ENCODE data around the gene NAALADL2. TPM values are rescaled to one million over a fixed set of nuclear protein-coding genes. Genes with fewer than 3 reads are reported as not detected.

The NAALADL2 gene
- total and polyA plus RNA-seq, 2 of the 4 experiments (the other 2 are of a cell fraction), result 3.8 to 19.2 TPM

GRCh38 chr3:175107231-175107630 lies 248.1 kb downstream of the NAALADL2 start:
- BruUV-seq (replicated peaks), result no TSS peak
- POLR2A ChIA-PET (ENCODE audit: unreplicated experiment), result interaction anchor here (1.0 kb wide), 1 partner anchor 32 kb away, joined by 4 read pairs; no protein-coding TSS in a partner anchor
- CTCF ChIA-PET, result no interaction called here
- H2AK5ac ChIP-seq (ENCODE audit: low read depth, low read length), result no peak overlapping the region
- H3K23ac ChIP-seq (ENCODE audit: low read depth, low read length), result no peak overlapping the region
- H3K27me3 ChIP-seq (ENCODE audit: control insufficient read depth, insufficient read depth, low read length), result no peaks in the 10 kb centered on the region
- H3K79me1 ChIP-seq (ENCODE audit: low read depth in 1 of 2, low read length in 2 of 2), result no peaks in the 10 kb centered on the region
- no peaks in the 10 kb centered on the region for H4K20me1 ChIP-seq (ENCODE audit: insufficient read depth, low read length)
- H2AFZ ChIP-seq (replicated peaks; ENCODE audit: low read length, poor library complexity), result no peak overlapping the region
- WGBS, 2 experiments (ENCODE audit: extremely low coverage in 2 of 2, insufficient read length in 1 of 2), result no CpG with 5 or more reads among the region's 2 CpGs
- peak overlapping the region in 1 of 2 experiments; percentile 30; a peak in 1 of 4 replicates for H4K8ac ChIP-seq (ENCODE audit: low read depth in 2 of 2, low read length in 2 of 2)
- intact Hi-C loops (cut with micrococcal nuclease) (no loop called here), in situ Hi-C loops (cut with MboI; ENCODE audit: low sequenced_read_pairs) (no loop called here), dilution Hi-C loops (cut with HindIII; ENCODE audit: low sequenced_read_pairs, unreplicated experiment) (no loop called here)
- H3K4me2 ChIP-seq (ENCODE audit: low read depth, low read length), result no peak overlapping the region
- H3K14ac ChIP-seq (replicated peaks; ENCODE audit: low read depth, low read length), result 0 out of 2 replicates have a peak overlapping the region, but pooled peaks have one; percentile 9
- TF ChIP-seq RCOR1 (IDR thresholded peaks at IDR 0.05; ENCODE audit: insufficient replicate concordance, low read length) (no peak), NFE2L2 (IDR thresholded peaks at IDR 0.05; ENCODE audit: low read depth, low read length) (no peak), SMC3 (IDR thresholded peaks at IDR 0.05; ENCODE audit: low read depth, low read length) (no peak), POLR2A (IDR thresholded peaks at IDR 0.05; ENCODE audit: low read depth, low read length) (no peak), BHLHE40 (IDR thresholded peaks at IDR 0.05; ENCODE audit: low read depth, low read length) (no peak), RFX5 (IDR thresholded peaks at IDR 0.05; ENCODE audit: low read depth, low read length) (no peak), CTCF (conservative IDR thresholded peaks at IDR 0.05; ENCODE audit: low read depth, low read length) (no peak), CEBPB (IDR thresholded peaks at IDR 0.05; ENCODE audit: low read depth, low read length) (no peak), MAZ (IDR thresholded peaks at IDR 0.05; ENCODE audit: borderline replicate concordance, low read depth, low read length) (no peak), MXI1 (IDR thresholded peaks at IDR 0.05; ENCODE audit: borderline replicate concordance, low read depth, low read length) (no peak)
- H3K4ac ChIP-seq (ENCODE audit: low read depth, low read length), result no peak overlapping the region
- no peak overlapping the region for H3K4me3 ChIP-seq (ENCODE audit: insufficient read depth, low read depth, low read length)
- H2AK9ac ChIP-seq (replicated peaks; ENCODE audit: low read depth, low read length, poor library complexity), result no peak overlapping the region
- no peak overlapping the region for H2BK15ac ChIP-seq (ENCODE audit: low read depth, low read length)
- H3K18ac ChIP-seq (ENCODE audit: low read depth, low read length), result no peak overlapping the region
- ATAC-seq (ENCODE audit: low read depth), result peak; percentile 79
- H3K9me1 ChIP-seq (ENCODE audit: insufficient read depth, low read length), result no peaks in the 10 kb centered on the region
- H3K56ac ChIP-seq (ENCODE audit: extremely low read depth, insufficient read depth, low read length), result no peak overlapping the region
- H4K5ac ChIP-seq (ENCODE audit: low read depth, low read length), result no peak overlapping the region
- no peak overlapping the region for H3K9ac ChIP-seq (ENCODE audit: low read depth, low read length)
- H2BK5ac ChIP-seq (ENCODE audit: low read depth, low read length, poor library complexity, severe bottlenecking), result peak overlapping the region; percentile 49
- H2BK20ac ChIP-seq (ENCODE audit: low read depth, low read length), result no peak overlapping the region
- H3K9me3 ChIP-seq (ENCODE audit: control insufficient read depth, insufficient read depth, low read length), result no peaks in the 10 kb centered on the region
- DNase-seq, result peak; percentile 85
- H3K4me1 ChIP-seq (ENCODE audit: control insufficient read depth, insufficient read depth, low read length), result peaks cover 1% of the 10 kb centered on the region
- no peaks in the 10 kb centered on the region for H3K36me3 ChIP-seq (ENCODE audit: control insufficient read depth, insufficient read depth, low read length)
- no peak overlapping the region for H4K91ac ChIP-seq (ENCODE audit: insufficient read depth, low read depth, low read length)
- peak overlapping the region; percentile 72; the same call in 1 of the 2 replicates for H2BK120ac ChIP-seq (ENCODE audit: low read depth, low read length)
- H3K27ac ChIP-seq (ENCODE audit: insufficient read depth, low read length), result no peak overlapping the region; the same call in 1 of the 2 replicates

All from IMR-90 (cell line).